Measurements from ENCODE around the gene DHFR2. TPM values are rescaled to one million over a fixed set of nuclear protein-coding genes. Genes with fewer than 3 reads are reported as not detected.

The DHFR2 gene
- polyA plus RNA-seq, 1 of the 3 experiments (the other 2 are of a cell fraction): 1.3 TPM

DNA sequence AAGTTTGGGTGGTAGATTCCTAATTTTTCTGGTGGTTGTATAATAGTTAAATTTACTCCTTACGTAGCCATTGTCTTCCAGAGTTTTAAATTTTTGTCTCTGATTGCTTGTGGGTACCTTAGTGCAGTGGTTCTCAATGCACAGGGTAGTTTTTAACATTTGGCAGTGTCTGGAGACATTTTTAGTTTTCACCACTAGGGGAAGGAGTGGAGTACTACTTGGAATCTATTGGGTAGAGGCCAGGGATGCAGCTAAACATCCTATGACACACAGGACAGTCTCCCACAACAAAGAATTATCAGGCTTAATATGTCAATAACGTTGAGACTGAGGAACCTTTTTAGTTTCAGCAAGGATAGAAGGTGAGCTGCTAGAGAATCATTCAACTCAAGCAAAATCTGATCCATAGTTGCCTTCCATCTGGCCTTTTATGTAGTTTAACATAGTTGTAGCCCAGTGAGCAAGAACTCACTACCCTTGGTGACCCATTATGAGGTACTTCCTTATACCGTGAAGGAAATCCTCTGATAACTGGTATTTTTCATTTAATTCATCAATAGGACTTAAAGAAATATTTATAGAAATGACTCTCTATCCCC, 25.7 kb downstream of the DHFR2 start:
- no peaks in the 10 kb centered on the region for H3K9me2 ChIP-seq
- POLR2A ChIA-PET: no interaction called here
- H3K36me3 ChIP-seq (replicated peaks in 1 of 2; ENCODE audit: control insufficient read depth in 1 of 2, insufficient read depth in 2 of 2, low read length in 1 of 2): peaks cover 10% of the 10 kb centered on the region in 2 experiments
- H3K79me2 ChIP-seq (ENCODE audit: insufficient read depth): no peaks in the 10 kb centered on the region; the same call in 1 of the 2 replicates
- H2AFZ ChIP-seq (ENCODE audit: low read depth): no peak overlapping the region
- H3K27me3 ChIP-seq (ENCODE audit: insufficient read depth): no peaks in the 10 kb centered on the region
- 60% methylated on average over 3 of the region's 3 CpGs for WGBS (ENCODE audit: low lambda C conversion rate)
- H3K27ac ChIP-seq (ENCODE audit: low read depth in 2 of 2, low read length in 1 of 2): no peak overlapping the region
- H3F3A ChIP-seq (replicated peaks; ENCODE audit: insufficient read depth): peaks cover 4% of the 10 kb centered on the region
- H3K4me3 ChIP-seq (ENCODE audit: low read depth in 2 of 2, low read length in 1 of 2): no peak overlapping the region
- H4K20me1 ChIP-seq (ENCODE audit: insufficient read depth): no peaks in the 10 kb centered on the region
- H3K4me1 ChIP-seq (ENCODE audit: control insufficient read depth in 1 of 2, insufficient read depth in 2 of 2, low read depth in 1 of 2, low read length in 1 of 2): no peaks in the 10 kb centered on the region
- CTCF ChIA-PET: interaction anchor here (0.7 to 2.5 kb wide), 15 partner anchors 9 to 72 kb away, joined by 3 to 9 read pairs (median 3); partner anchors contain the start of genes DHFR2, NSUN3 and STX19
- no peak overlapping the region for H3K4me2 ChIP-seq
- H3K9ac ChIP-seq: no peak overlapping the region
- DNase-seq: peak; percentile 46
- H3K9me3 ChIP-seq: no peaks in the 10 kb centered on the region
- TF ChIP-seq RAD21 (IDR thresholded peaks at IDR 0.05; ENCODE audit: low read length): peak; percentile 18; the same call in 1 of the 2 replicates
- peak; percentile 34; the same call in 1 of the 2 replicates for TF ChIP-seq NFIC (IDR thresholded peaks at IDR 0.05; ENCODE audit: borderline replicate concordance)
- TF ChIP-seq, protein P1, sequence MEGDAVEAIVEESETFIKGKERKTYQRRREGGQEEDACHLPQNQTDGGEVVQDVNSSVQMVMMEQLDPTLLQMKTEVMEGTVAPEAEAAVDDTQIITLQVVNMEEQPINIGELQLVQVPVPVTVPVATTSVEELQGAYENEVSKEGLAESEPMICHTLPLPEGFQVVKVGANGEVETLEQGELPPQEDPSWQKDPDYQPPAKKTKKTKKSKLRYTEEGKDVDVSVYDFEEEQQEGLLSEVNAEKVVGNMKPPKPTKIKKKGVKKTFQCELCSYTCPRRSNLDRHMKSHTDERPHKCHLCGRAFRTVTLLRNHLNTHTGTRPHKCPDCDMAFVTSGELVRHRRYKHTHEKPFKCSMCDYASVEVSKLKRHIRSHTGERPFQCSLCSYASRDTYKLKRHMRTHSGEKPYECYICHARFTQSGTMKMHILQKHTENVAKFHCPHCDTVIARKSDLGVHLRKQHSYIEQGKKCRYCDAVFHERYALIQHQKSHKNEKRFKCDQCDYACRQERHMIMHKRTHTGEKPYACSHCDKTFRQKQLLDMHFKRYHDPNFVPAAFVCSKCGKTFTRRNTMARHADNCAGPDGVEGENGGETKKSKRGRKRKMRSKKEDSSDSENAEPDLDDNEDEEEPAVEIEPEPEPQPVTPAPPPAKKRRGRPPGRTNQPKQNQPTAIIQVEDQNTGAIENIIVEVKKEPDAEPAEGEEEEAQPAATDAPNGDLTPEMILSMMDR (IDR thresholded peaks at IDR 0.05): peak; percentile 63
- TF ChIP-seq, protein P2, sequence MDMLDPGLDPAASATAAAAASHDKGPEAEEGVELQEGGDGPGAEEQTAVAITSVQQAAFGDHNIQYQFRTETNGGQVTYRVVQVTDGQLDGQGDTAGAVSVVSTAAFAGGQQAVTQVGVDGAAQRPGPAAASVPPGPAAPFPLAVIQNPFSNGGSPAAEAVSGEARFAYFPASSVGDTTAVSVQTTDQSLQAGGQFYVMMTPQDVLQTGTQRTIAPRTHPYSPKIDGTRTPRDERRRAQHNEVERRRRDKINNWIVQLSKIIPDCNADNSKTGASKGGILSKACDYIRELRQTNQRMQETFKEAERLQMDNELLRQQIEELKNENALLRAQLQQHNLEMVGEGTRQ (IDR thresholded peaks at IDR 0.05; ENCODE audit: borderline replicate concordance, low read depth, low read length): no peak

DNA sequence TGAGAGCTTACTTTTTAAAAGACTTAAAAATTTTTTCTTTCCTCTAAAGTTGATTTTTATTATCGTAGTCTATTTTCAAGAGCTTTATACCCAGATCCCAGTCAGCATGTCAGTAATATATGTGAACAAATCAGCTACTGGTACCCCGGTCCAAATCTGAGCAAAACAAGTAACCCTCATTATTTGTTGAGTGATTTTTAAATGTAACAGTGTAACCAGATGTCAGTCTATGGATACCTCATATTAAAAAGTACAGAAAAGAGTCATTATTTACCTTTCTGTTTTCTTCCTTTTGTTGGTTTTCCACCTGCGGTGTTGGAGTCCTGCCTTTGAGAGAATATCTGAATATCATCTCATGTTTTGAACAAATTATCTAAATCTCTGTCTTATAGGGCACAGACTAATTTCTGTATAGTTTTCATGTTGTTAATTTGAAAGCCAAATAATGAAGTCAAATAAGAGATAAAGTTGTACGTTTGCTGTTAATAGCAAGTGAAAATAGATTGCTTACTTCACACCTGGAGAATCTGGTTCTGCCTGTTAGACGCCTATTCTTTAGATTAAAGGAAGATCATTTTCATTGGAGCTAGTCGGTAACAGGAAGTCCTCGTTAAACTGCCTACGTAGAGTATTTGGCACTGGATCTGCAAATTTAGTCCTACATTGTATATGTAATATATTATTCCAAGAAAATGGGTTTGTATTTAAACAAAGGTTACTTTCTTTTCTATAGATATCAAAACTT, 34.5 kb downstream of the DHFR2 start, which contains the start of gene STX19:
STX19 (minus strand) TSS at position 505 of the 745 bp plus-strand sequence. CDS start 13,328 bp downstream, outside the sequence.
- H3K27me3 ChIP-seq (ENCODE audit: insufficient read depth): no peaks in the 10 kb centered on the region
- CTCF ChIA-PET: interaction anchor here (1.1 to 2.5 kb wide), 3 partner anchors 9 to 41 kb away, joined by 4 to 8 read pairs (median 4); no protein-coding TSS in a partner anchor
- DNase-seq: no peak
- no peaks in the 10 kb centered on the region; the same call in 1 of the 2 replicates for H3K79me2 ChIP-seq (ENCODE audit: insufficient read depth)
- H3K9me3 ChIP-seq: no peaks in the 10 kb centered on the region
- no peaks in the 10 kb centered on the region; a peak in 1 of 4 replicates for H3K4me1 ChIP-seq (ENCODE audit: control insufficient read depth in 1 of 2, insufficient read depth in 2 of 2, low read depth in 1 of 2, low read length in 1 of 2)
- no peak within 1 kb of the TSS for H3K4me2 ChIP-seq
- no peak within 1 kb of the TSS for H3K4me3 ChIP-seq (ENCODE audit: low read depth in 2 of 2, low read length in 1 of 2)
- H3F3A ChIP-seq (replicated peaks; ENCODE audit: insufficient read depth): peaks cover 12% of the 10 kb centered on the region
- no peak within 1 kb of the TSS for H3K27ac ChIP-seq (ENCODE audit: low read depth in 2 of 2, low read length in 1 of 2)
- POLR2A ChIA-PET: no interaction called here
- no peaks in the 10 kb centered on the region for H3K9me2 ChIP-seq
- peaks cover 0 to 6% of the 10 kb centered on the region in 2 experiments for H3K36me3 ChIP-seq (replicated peaks in 1 of 2; ENCODE audit: control insufficient read depth in 1 of 2, insufficient read depth in 2 of 2, low read length in 1 of 2)
- TF ChIP-seq FOSL2 (IDR thresholded peaks at IDR 0.05; ENCODE audit: borderline replicate concordance, low read depth) (no peak), RAD21 (IDR thresholded peaks at IDR 0.05; ENCODE audit: low read length) (no peak), NFIC (IDR thresholded peaks at IDR 0.05; ENCODE audit: borderline replicate concordance) (no peak)
- 93% methylated on average over 8 of the region's 8 CpGs for WGBS (ENCODE audit: low lambda C conversion rate)
- H2AFZ ChIP-seq (ENCODE audit: low read depth): no peak within 1 kb of the TSS
- no peak within 1 kb of the TSS for H3K9ac ChIP-seq
- H4K20me1 ChIP-seq (ENCODE audit: insufficient read depth): no peaks in the 10 kb centered on the region

All from SK-N-SH (cell line).